K562 (cell line): ENCODE results near the gene PPA2. TPM values are rescaled to one million over a fixed set of nuclear protein-coding genes. Genes with fewer than 3 reads are reported as not detected.

Experiments
- ATAC-seq: fragments of 200-7000 bp; cut with Tn5 transposase; 3 replicates; pipeline ENCODE4 v1.9.1; 2020; ENCODE audit warnings: moderate library complexity
- BruUV-seq: library from RNA; stranded (reverse); fragments of 400-500 nt; replicated peaks from 2 replicates; lab custom pipeline; 2021; lab: Mats Ljungman, UMichigan
- CTCF ChIA-PET: fragments of 300-600 bp; formaldehyde crosslinking; extraction: SDS; loops from one replicate; lab custom pipeline; 2021; ENCODE audit warnings: low intra/inter-chr PET ratio; lab: Yijun Ruan, JAX
- POLR2A ChIA-PET: fragments of 300-600, 350-650 bp; sonication (Branson Sonifier 250); formaldehyde crosslinking; extraction: SDS; loops from one replicate; lab custom pipeline; 2021; ENCODE audit warnings: antibody characterized with exemption, inconsistent platforms; lab: Yijun Ruan, JAX
- DNase-seq, 4 experiments: peaks; one replicate each; pipeline versions ENCODE4 v3.0.0 to v3.0.0-alpha.2; 2011 to 2018; ENCODE audit warnings: low spot score in 3 of 4, mixed read lengths in 3 of 4; ENCODE audit errors: extremely low read depth in 1 of 4
- FAIRE-seq: peaks from 2 replicates; lab custom pipeline; 2011; peaks lifted over from hg19 to GRCh38; lab: Jason Lieb, UNC
- H2AFZ ChIP-seq: 2 replicates; pipeline ENCODE4 v1.6.0; 2011; ENCODE audit warnings: low read depth, low read length, control low read depth, inconsistent platforms
- H3K27ac ChIP-seq: fragments of 200-600 bp; 3 replicates; pipeline ENCODE4 v1.8.0; 2011; ENCODE audit warnings: low read depth, mild to moderate bottlenecking, control low read depth, inconsistent platforms, low read length, moderate library complexity, mixed read lengths; ENCODE audit errors: extremely low read depth
- H3K27me3 ChIP-seq, 2 experiments: fragments of 300-600 bp in 1 of 2; 2 replicates in 1 of 2; 3 replicates in 1 of 2; pipeline versions ENCODE4 v1.6.0 to v1.8.0; 2011; ENCODE audit warnings: inconsistent platforms in 2 of 2, low read length in 2 of 2, mild to moderate bottlenecking in 1 of 2, mixed read lengths in 1 of 2, moderate library complexity in 1 of 2; ENCODE audit not compliant: control insufficient read depth in 2 of 2, insufficient read depth in 2 of 2
- H3K36me3 ChIP-seq: fragments of 300-600 bp; 3 replicates; pipeline ENCODE4 v1.8.0; 2011; ENCODE audit warnings: mild to moderate bottlenecking, low read length, inconsistent platforms; ENCODE audit not compliant: control insufficient read depth, insufficient read depth
- H3K4me1 ChIP-seq, 2 experiments: fragments of 200-600 bp in 1 of 2; replicated peaks in 1 of 2; 2 replicates in 1 of 2; 3 replicates in 1 of 2; pipeline versions ENCODE4 v1.5.1 to v1.8.0; 2011; ENCODE audit warnings: inconsistent platforms in 2 of 2, low read length in 2 of 2, mild to moderate bottlenecking in 1 of 2, mixed read lengths in 1 of 2, moderate library complexity in 1 of 2; ENCODE audit not compliant: control insufficient read depth in 2 of 2, insufficient read depth in 2 of 2
- H3K4me2 ChIP-seq: 2 replicates; pipeline ENCODE4 v1.6.1; 2011; ENCODE audit warnings: low read length, control low read depth, inconsistent platforms, mixed read lengths; ENCODE audit not compliant: insufficient read depth
- H3K4me3 ChIP-seq: fragments of 200-600 bp; sonication (generic), shearing (Covaris generic); 2 replicates; pipeline ENCODE4 v1.5.1; 2016; ENCODE audit warnings: control low read depth, inconsistent platforms
- H3K79me2 ChIP-seq: fragments of 200-600 bp; 3 replicates; pipeline ENCODE4 v1.8.0; 2011; ENCODE audit warnings: low read length, inconsistent platforms; ENCODE audit not compliant: control insufficient read depth, insufficient read depth
- H3K9ac ChIP-seq, 2 experiments: 2 replicates each; pipeline versions ENCODE4 v1.6.0 to v1.6.1; 2011; ENCODE audit warnings: low read depth in 2 of 2, low read length in 2 of 2, control low read depth in 1 of 2, inconsistent platforms in 1 of 2, mild to moderate bottlenecking in 1 of 2, mixed read lengths in 1 of 2; ENCODE audit not compliant: insufficient read depth in 1 of 2
- H3K9me1 ChIP-seq: one replicate; pipeline ENCODE4 v1.6.0; 2011; ENCODE audit warnings: inconsistent platforms, mild to moderate bottlenecking, low read length, moderate library complexity; ENCODE audit not compliant: control insufficient read depth, insufficient read depth
- H3K9me3 ChIP-seq: replicated peaks from 2 replicates; pipeline ENCODE4 v1.5.1; 2011; ENCODE audit warnings: low read depth, low read length, inconsistent platforms; ENCODE audit not compliant: control insufficient read depth, insufficient read depth
- H4K20me1 ChIP-seq: replicated peaks from 2 replicates; pipeline ENCODE4 v1.6.1; 2011; ENCODE audit warnings: low read length, inconsistent platforms, mixed read lengths; ENCODE audit not compliant: control insufficient read depth, insufficient read depth
- E2F4 ChIP-seq: sonication (generic); formaldehyde crosslinking; IDR thresholded peaks from 2 replicates; pipeline ENCODE4 v1.8.0; 2022; ENCODE audit warnings: mild to moderate bottlenecking, low read depth, missing genetic modification reagents
- E2F6 ChIP-seq, 2 experiments: IDR thresholded peaks; 2 replicates each; pipeline ENCODE4 v1.6.1; 2011; ENCODE audit warnings: borderline replicate concordance in 1 of 2, control low read depth in 1 of 2, low read depth in 1 of 2, low read length in 1 of 2, mild to moderate bottlenecking in 1 of 2, mixed read lengths in 1 of 2, moderate library complexity in 1 of 2; ENCODE audit not compliant: insufficient read depth in 1 of 2, insufficient read length in 1 of 2, poor library complexity in 1 of 2, severe bottlenecking in 1 of 2; ENCODE audit errors: extremely low read depth in 1 of 2
- POLR3G ChIP-seq: IDR thresholded peaks from 2 replicates; pipeline ENCODE4 v1.6.1; 2011; ENCODE audit not compliant: insufficient read length, insufficient replicate concordance; ENCODE audit errors: extremely low read depth
- PRDM10 ChIP-seq: fragments of 450-650 bp; IDR thresholded peaks from 2 replicates; pipeline ENCODE4 v1.6.1; 2018; ENCODE audit not compliant: partially characterized antibody
- PYGO2 ChIP-seq: fragments of 450-650 bp; IDR thresholded peaks from 2 replicates; pipeline ENCODE4 v1.6.1; 2016; ENCODE audit warnings: mild to moderate bottlenecking, missing genetic modification characterization, moderate library complexity, missing compliant biosample characterization
- RBM39 ChIP-seq: fragments of 200-400 bp; formaldehyde crosslinking; optimal IDR thresholded peaks from 2 replicates; pipeline ENCODE3; 2018; ENCODE audit warnings: low read depth, low read length
- ZNF121 ChIP-seq: sonication (generic); formaldehyde crosslinking; conservative IDR thresholded peaks from 2 replicates; pipeline ENCODE4 v1.8.0; 2022; ENCODE audit warnings: missing genetic modification reagents
- ZNF311 ChIP-seq: fragments of 250-450 bp; sonication (Bioruptor Pico); IDR thresholded peaks from 2 replicates; pipeline ENCODE4 v1.4.0; 2020; ENCODE audit warnings: mild to moderate bottlenecking, moderate library complexity
- WGBS: fragments of 100-300 bp; shearing (Covaris generic); methylation state at CpG from one replicate; pipeline ENCODE4 v1.1.6; 2016; ENCODE audit warnings: low coverage, mixed read lengths; ENCODE audit not compliant: insufficient coverage; ENCODE audit errors: missing lambda C conversion rate; 5-methylcytosine and 5-hydroxymethylcytosine counted together
- in situ Hi-C: fragments of 300-500 bp; cut with MboI; formaldehyde crosslinking; loops from 4 replicates; pipeline ENCODE4 v1.15.0; 2018; ENCODE audit warnings: inconsistent platforms, mixed read lengths
- intact Hi-C: fragments of 100-400 bp; cut with micrococcal nuclease; formaldehyde crosslinking; loops from 2 replicates; pipeline ENCODE4 v1.14.2; 2022
- polyA plus RNA-seq, 8 experiments: library from polyadenylated mRNA; depleted of rRNA in 4 of 8; stranded (reverse) in 5 of 8; unstranded in 3 of 8; fragments of >200 nt; fragmentation: Nextera tagmentation in 2 of 8; fragmentation: Illumina TruSeq in 1 of 8; extraction: Ambion mirVana in 2 of 8; extraction: Trizol in 1 of 8; gene quantifications; 2 replicates each; pipeline versions ENCODE4 v1.2.1 to v1.2.3, GENCODE V29; 2011 to 2014; ENCODE audit warnings: inconsistent platforms in 1 of 8, missing spikeins in 1 of 8
- total RNA-seq, 7 experiments: library from RNA; depleted of rRNA in 6 of 7; stranded (reverse); fragments of >200 nt in 6 of 7; fragmentation: Illumina TruSeq in 2 of 7; extraction: Trizol in 2 of 7; gene quantifications; 2 replicates each; pipeline versions ENCODE4 v1.2.1 to v1.2.3, GENCODE V29; 2011 to 2021; ENCODE audit warnings: low replicate concordance in 1 of 7

The PPA2 gene
- total and polyA plus RNA-seq, 9 of the 15 experiments (the other 6 are each of a cell fraction or from before 2014, with no cell fraction given) = 48.3 to 190 (median 109) TPM

GRCh38 chr4:105436414-105436813 is 37.4 kb downstream of the PPA2 start (continued):
- TF ChIP-seq PRDM10 (no peak), PYGO2 (tag) (no peak), ZNF311 (CRISPR knock-in tag) (no peak)

DNA sequence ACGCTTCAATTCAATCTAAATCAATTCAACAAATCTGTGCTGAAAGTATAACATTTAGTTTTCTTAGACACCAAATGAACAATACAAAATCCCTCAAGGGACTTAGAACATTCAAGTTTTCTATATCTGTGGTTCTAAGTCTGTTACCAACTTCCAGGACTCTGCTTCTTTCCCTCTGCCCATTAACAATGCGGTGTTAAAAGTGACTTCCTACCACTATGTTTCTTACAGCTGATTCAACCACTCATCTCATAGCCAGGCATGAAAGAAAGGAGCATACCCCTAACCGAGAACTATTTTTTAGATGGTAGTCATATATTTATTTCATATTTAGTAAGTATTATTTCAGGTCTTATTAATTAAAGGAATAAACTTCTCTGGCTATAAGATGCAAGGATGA is 38.9 kb downstream of the PPA2 start:
- no TSS peak for BruUV-seq
- no peak for TF ChIP-seq POLR3G
- TF ChIP-seq ZNF121 = no peak
- no peak for TF ChIP-seq RBM39
- no peak for TF ChIP-seq E2F4
- no peak for TF ChIP-seq E2F6 (IDR thresholded peaks at IDR 0.05; ENCODE audit: borderline replicate concordance in 1 of 2, extremely low read depth in 1 of 2, insufficient read depth in 1 of 2, insufficient read length in 1 of 2, low read depth in 1 of 2, low read length in 1 of 2, poor library complexity in 1 of 2, severe bottlenecking in 1 of 2)
- Histone ChIP-seq H3K36me3 (peaks cover 48% of the 10 kb centered on the region; the same call in 2 of the 3 replicates), H3K4me1 (no peaks in the 10 kb centered on the region), H4K20me1 (no peaks in the 10 kb centered on the region), H3K27ac (no peak overlapping the region), H3K4me2 (no peak overlapping the region), H3K9me3 (peaks cover 3% of the 10 kb centered on the region; the same call in 1 of the 2 replicates), H3K9me1 (no peaks in the 10 kb centered on the region), H3K9ac (no peak overlapping the region), H3K4me3 (no peak overlapping the region), H2AFZ (no peak overlapping the region), H3K79me2 (no peaks in the 10 kb centered on the region), H3K27me3 (no peaks in the 10 kb centered on the region)
- DNase-seq (no peak), FAIRE-seq (no peak), ATAC-seq (no peak)
- CTCF ChIA-PET = no interaction called here
- POLR2A ChIA-PET = no interaction called here
- in situ Hi-C loops = no loop called here
- 96% methylated on average over 3 of the region's 3 CpGs for WGBS
- intact Hi-C loops = no loop called here
